ENCODE data around the gene SAMMSON.

GRCh38 chr3:70096376-70097066 is 97.0 kb downstream of the SAMMSON start:
- no peak for TF ChIP-seq RCOR1 (conservative IDR thresholded peaks at IDR 0.05; ENCODE audit: low read depth, low read length)
- TF ChIP-seq SMAD1 (IDR thresholded peaks at IDR 0.05; ENCODE audit: low read depth, partially characterized antibody): no peak
- TF ChIP-seq RB1 (IDR thresholded peaks at IDR 0.05; ENCODE audit: borderline replicate concordance): no peak
- TF ChIP-seq NBN (IDR thresholded peaks at IDR 0.05): no peak
- no peak for TF ChIP-seq ZNF592 (IDR thresholded peaks at IDR 0.05)
- no peak for TF ChIP-seq CTCF (IDR thresholded peaks at IDR 0.05 in 2 of 3, conservative IDR thresholded peaks at IDR 0.05 in 1 of 3; ENCODE audit: control insufficient read depth in 2 of 3, extremely low read depth in 1 of 3, insufficient read depth in 1 of 3, low read depth in 3 of 3, low read length in 3 of 3)
- no peak for TF ChIP-seq TAF1 (IDR thresholded peaks at IDR 0.05; ENCODE audit: borderline replicate concordance, low read depth, low read length)
- TF ChIP-seq BRCA1 (IDR thresholded peaks at IDR 0.05; ENCODE audit: low read depth, low read length): no peak
- no peak for TF ChIP-seq ASH2L (IDR thresholded peaks at IDR 0.05; ENCODE audit: borderline replicate concordance, low read depth)
- TF ChIP-seq SP1 (IDR thresholded peaks at IDR 0.05; ENCODE audit: low read depth, low read length): no peak

All from GM12878 (cell line).